HCT116 (cell line): ENCODE data around the gene TMEM201. TPM values are rescaled to one million over a fixed set of nuclear protein-coding genes. Genes with fewer than 3 reads are reported as not detected.

Experiments used
- ATAC-seq: fragments of 200-7000 bp; cut with Tn5 transposase; 2 replicates; pipeline ENCODE4 v1.9.1; 2020; ENCODE audit warnings: mild to moderate bottlenecking, moderate library complexity
- BruUV-seq: library from RNA; stranded (reverse); fragments of 400-500 nt; replicated peaks from 2 replicates; lab custom pipeline; 2021; lab: Mats Ljungman, UMichigan
- CTCF ChIA-PET: fragments of 300-600 bp; sonication (Branson Sonifier 250); formaldehyde crosslinking; loops from one replicate; lab custom pipeline; 2021; ENCODE audit warnings: antibody characterized with exemption; lab: Charles Lee
- POLR2A ChIA-PET: fragments of 300-600, 350-600 bp; sonication (Branson Sonifier 250); formaldehyde crosslinking; loops from one replicate; lab custom pipeline; 2021; ENCODE audit warnings: antibody characterized with exemption; lab: Charles Lee
- RAD21 ChIA-PET, 2 experiments: fragments of 300-600 bp; sonication (Branson Sonifier 250); formaldehyde crosslinking; loops; one replicate each; lab custom pipeline; 2023; ENCODE audit warnings: low total read pairs in 2 of 2; ENCODE audit not compliant: uncharacterized antibody in 2 of 2, unreplicated experiment in 2 of 2, low non-redundant PET in 1 of 2; lab: Charles Lee
- DNase-seq: peaks from one replicate; pipeline ENCODE4 v3.0.0-alpha.2; 2010; ENCODE audit warnings: low read depth, low spot score
- H2AFZ ChIP-seq: fragments of 200-600 bp; shearing (Covaris generic), sonication (generic); 2 replicates; pipeline ENCODE4 v1.6.1; 2017; ENCODE audit warnings: low read depth, mixed run types, mixed read lengths, antibody characterized with exemption, low read length; ENCODE audit not compliant: poor library complexity, severe bottlenecking
- H3K27ac ChIP-seq: 2 replicates; pipeline ENCODE4 v1.5.1; 2012; ENCODE audit warnings: low read depth, low read length
- H3K27me3 ChIP-seq: fragments of 200-600 bp; sonication (generic); 2 replicates; pipeline ENCODE4 v1.6.1; 2016; ENCODE audit warnings: mixed run types, low read length, mixed read lengths; ENCODE audit not compliant: insufficient read depth
- H3K36me3 ChIP-seq, 2 experiments: fragments of 200-500 bp in 1 of 2; fragments of 200-600 bp in 1 of 2; sonication (Bioruptor generic) in 1 of 2; sonication (generic) in 1 of 2; 2 replicates each; pipeline versions ENCODE4 v1.5.1 to v1.6.1; 2014 to 2016; ENCODE audit warnings: low read length in 2 of 2, inconsistent platforms in 1 of 2, mixed read lengths in 1 of 2, mixed run types in 1 of 2; ENCODE audit not compliant: insufficient read depth in 2 of 2, control insufficient read depth in 1 of 2
- H3K4me1 ChIP-seq, 2 experiments: fragments of 200-600 bp in 1 of 2; sonication (generic) in 1 of 2; 2 replicates each; pipeline versions ENCODE4 v1.5.1 to v1.6.1; 2012 to 2017; ENCODE audit warnings: low read length in 2 of 2, inconsistent platforms in 1 of 2, mild to moderate bottlenecking in 1 of 2, mixed read lengths in 1 of 2, mixed run types in 1 of 2, moderate library complexity in 1 of 2; ENCODE audit not compliant: insufficient read depth in 2 of 2, control insufficient read depth in 1 of 2
- H3K4me2 ChIP-seq: fragments of 200-600 bp; sonication (generic); 2 replicates; pipeline ENCODE4 v1.6.1; 2017; ENCODE audit warnings: mixed run types, low read length, mixed read lengths
- H3K4me3 ChIP-seq, 2 experiments: fragments of 200-600 bp in 1 of 2; sonication (generic) in 1 of 2; replicated peaks in 1 of 2; 2 replicates each; pipeline ENCODE4 v1.5.1; 2011 to 2016; ENCODE audit warnings: low read length in 2 of 2, control low read depth in 1 of 2, low read depth in 1 of 2, mild to moderate bottlenecking in 1 of 2, mixed read lengths in 1 of 2, mixed run types in 1 of 2
- H3K79me2 ChIP-seq: fragments of 200-600 bp; sonication (generic); 2 replicates; pipeline ENCODE4 v1.6.1; 2017; ENCODE audit warnings: mild to moderate bottlenecking, mixed run types, low read length, moderate library complexity, mixed read lengths; ENCODE audit not compliant: insufficient read depth
- H3K9ac ChIP-seq: fragments of 200-600 bp; sonication (generic); 2 replicates; pipeline ENCODE4 v1.6.1; 2016; ENCODE audit warnings: low read length, mixed read lengths
- H3K9me2 ChIP-seq: fragments of 200-600 bp; sonication (generic), shearing (Covaris generic); 2 replicates; pipeline ENCODE4 v1.6.1; 2017; ENCODE audit warnings: mixed run types, mild to moderate bottlenecking, moderate library complexity; ENCODE audit not compliant: insufficient read depth
- H3K9me3 ChIP-seq, 2 experiments: fragments of 200-500 bp in 1 of 2; fragments of 200-600 bp in 1 of 2; sonication (Bioruptor generic) in 1 of 2; sonication (generic) in 1 of 2; 2 replicates each; pipeline ENCODE4 v1.6.1; 2014 to 2017; ENCODE audit warnings: low read length in 2 of 2, mixed read lengths in 2 of 2, inconsistent platforms in 1 of 2, low read depth in 1 of 2, mild to moderate bottlenecking in 1 of 2, mixed run types in 1 of 2, moderate library complexity in 1 of 2; ENCODE audit not compliant: control insufficient read depth in 1 of 2, insufficient read depth in 1 of 2
- H4K20me1 ChIP-seq: fragments of 200-600 bp; sonication (generic), shearing (Covaris generic); 2 replicates; pipeline ENCODE4 v1.6.1; 2017; ENCODE audit warnings: mixed run types, mild to moderate bottlenecking, moderate library complexity; ENCODE audit not compliant: insufficient read depth
- CBX3 ChIP-seq: IDR thresholded peaks from 2 replicates; pipeline ENCODE4 v1.6.1; 2012; ENCODE audit warnings: low read depth
- EGR1 ChIP-seq: IDR thresholded peaks from 2 replicates; pipeline ENCODE4 v1.6.1; 2012; ENCODE audit warnings: low read depth
- EZH2 ChIP-seq: fragments of 200-600 bp; sonication (generic); IDR thresholded peaks from 2 replicates; pipeline ENCODE4 v1.6.1; 2017; ENCODE audit warnings: antibody characterized with exemption, mixed run types
- FOSL1 ChIP-seq: IDR thresholded peaks from 2 replicates; pipeline ENCODE4 v1.6.1; 2012; ENCODE audit warnings: low read depth
- POLR2A ChIP-seq: IDR thresholded peaks from 2 replicates; pipeline ENCODE4 v1.7.0; 2011; ENCODE audit warnings: borderline replicate concordance; ENCODE audit not compliant: insufficient read depth, insufficient read length; ENCODE audit errors: extremely low read depth
- RAD21 ChIP-seq: IDR thresholded peaks from 2 replicates; pipeline ENCODE4 v1.6.1; 2012; ENCODE audit warnings: low read depth, mild to moderate bottlenecking
- SP1 ChIP-seq: IDR thresholded peaks from 2 replicates; pipeline ENCODE4 v1.6.1; 2012; ENCODE audit warnings: low read depth
- SRF ChIP-seq: IDR thresholded peaks from 2 replicates; pipeline ENCODE4 v1.6.1; 2012; ENCODE audit warnings: low read depth
- ZFX ChIP-seq: fragments of 450-650 bp; IDR thresholded peaks from 2 replicates; pipeline ENCODE4 v1.6.1; 2017
- intact Hi-C: fragments of 100-400 bp; cut with micrococcal nuclease; formaldehyde crosslinking; loops from 2 replicates; pipeline ENCODE4 v1.10.0; 2022
- total RNA-seq: library from RNA; stranded (reverse); gene quantifications from one replicate; pipeline ENCODE4 v1.2.1, GENCODE V29; 2021; ENCODE audit not compliant: unreplicated experiment
- TF ChIP-seq, protein P1 (sequence below): IDR thresholded peaks from 2 replicates; pipeline ENCODE4 v1.6.1; 2012
- TF ChIP-seq, protein P2 (sequence below), 3 experiments: fragments of 200-600 bp in 1 of 3; sonication (generic) in 1 of 3; IDR thresholded peaks in 2 of 3; conservative IDR thresholded peaks in 1 of 3; 2 replicates each; pipeline ENCODE4 v1.5.1; 2012 to 2017; ENCODE audit warnings: low read depth in 2 of 3, low read length in 2 of 3, antibody characterized with exemption in 1 of 3, borderline replicate concordance in 1 of 3, control low read depth in 1 of 3, mild to moderate bottlenecking in 1 of 3, mixed read lengths in 1 of 3, mixed run types in 1 of 3, moderate library complexity in 1 of 3; ENCODE audit not compliant: insufficient read depth in 1 of 3
- TF ChIP-seq, protein P3 (sequence below): IDR thresholded peaks from 2 replicates; pipeline ENCODE4 v1.6.1; 2011; ENCODE audit warnings: mild to moderate bottlenecking, low read length, moderate library complexity; ENCODE audit not compliant: insufficient replicate concordance; ENCODE audit errors: extremely low read depth

The TMEM201 gene
- total RNA-seq, 1 experiment from 2014 or later = 27.6 TPM

DNA sequence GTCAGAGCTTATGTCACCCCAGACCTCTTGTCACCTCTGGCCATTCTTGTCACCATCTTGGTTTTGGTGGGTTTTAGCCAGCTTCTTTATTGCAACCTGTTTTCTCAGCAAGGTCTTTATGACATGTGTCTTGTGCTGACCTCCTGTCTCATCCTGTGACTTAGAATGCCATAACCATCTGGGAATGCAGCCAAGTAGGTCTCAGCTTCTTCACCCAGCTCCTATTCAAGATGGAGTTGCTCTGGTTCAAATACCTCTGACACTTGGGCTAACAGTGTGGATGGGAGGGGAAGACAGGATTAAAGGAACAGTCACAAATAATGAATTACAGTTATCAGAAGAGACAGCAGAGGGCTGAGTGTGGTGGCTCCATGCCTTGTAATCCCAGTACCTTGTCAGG is 32.3 kb downstream of the TMEM201 start:
- H3K9me3 ChIP-seq = no peaks in the 10 kb centered on the region
- no peak overlapping the region for H3K4me2 ChIP-seq
- ChIA-PET RAD21 (no interaction called here), POLR2A (no interaction called here), CTCF (no interaction called here)
- no peaks in the 10 kb centered on the region for H3K9me2 ChIP-seq
- H4K20me1 ChIP-seq = no peaks in the 10 kb centered on the region
- no peak for DNase-seq
- no peaks in the 10 kb centered on the region for H3K36me3 ChIP-seq
- H3K79me2 ChIP-seq = no peaks in the 10 kb centered on the region
- H3K27me3 ChIP-seq = no peaks in the 10 kb centered on the region
- no peak overlapping the region for H3K27ac ChIP-seq
- no TSS peak for BruUV-seq
- no peak for ATAC-seq
- H2AFZ ChIP-seq = no peak overlapping the region
- TF ChIP-seq SRF (no peak), POLR2A (no peak), FOSL1 (no peak), RAD21 (no peak), SP1 (no peak), ZFX (no peak), EGR1 (no peak), CBX3 (no peak), EZH2 (no peak)
- TF ChIP-seq, protein P1, sequence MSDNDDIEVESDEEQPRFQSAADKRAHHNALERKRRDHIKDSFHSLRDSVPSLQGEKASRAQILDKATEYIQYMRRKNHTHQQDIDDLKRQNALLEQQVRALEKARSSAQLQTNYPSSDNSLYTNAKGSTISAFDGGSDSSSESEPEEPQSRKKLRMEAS = no peak
- TF ChIP-seq, protein P2, sequence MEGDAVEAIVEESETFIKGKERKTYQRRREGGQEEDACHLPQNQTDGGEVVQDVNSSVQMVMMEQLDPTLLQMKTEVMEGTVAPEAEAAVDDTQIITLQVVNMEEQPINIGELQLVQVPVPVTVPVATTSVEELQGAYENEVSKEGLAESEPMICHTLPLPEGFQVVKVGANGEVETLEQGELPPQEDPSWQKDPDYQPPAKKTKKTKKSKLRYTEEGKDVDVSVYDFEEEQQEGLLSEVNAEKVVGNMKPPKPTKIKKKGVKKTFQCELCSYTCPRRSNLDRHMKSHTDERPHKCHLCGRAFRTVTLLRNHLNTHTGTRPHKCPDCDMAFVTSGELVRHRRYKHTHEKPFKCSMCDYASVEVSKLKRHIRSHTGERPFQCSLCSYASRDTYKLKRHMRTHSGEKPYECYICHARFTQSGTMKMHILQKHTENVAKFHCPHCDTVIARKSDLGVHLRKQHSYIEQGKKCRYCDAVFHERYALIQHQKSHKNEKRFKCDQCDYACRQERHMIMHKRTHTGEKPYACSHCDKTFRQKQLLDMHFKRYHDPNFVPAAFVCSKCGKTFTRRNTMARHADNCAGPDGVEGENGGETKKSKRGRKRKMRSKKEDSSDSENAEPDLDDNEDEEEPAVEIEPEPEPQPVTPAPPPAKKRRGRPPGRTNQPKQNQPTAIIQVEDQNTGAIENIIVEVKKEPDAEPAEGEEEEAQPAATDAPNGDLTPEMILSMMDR (IDR thresholded peaks at IDR 0.05 in 2 of 3, conservative IDR thresholded peaks at IDR 0.05 in 1 of 3; ENCODE audit: borderline replicate concordance in 1 of 3, insufficient read depth in 1 of 3, low read depth in 2 of 3, low read length in 2 of 3) = no peak
- TF ChIP-seq, protein P3, sequence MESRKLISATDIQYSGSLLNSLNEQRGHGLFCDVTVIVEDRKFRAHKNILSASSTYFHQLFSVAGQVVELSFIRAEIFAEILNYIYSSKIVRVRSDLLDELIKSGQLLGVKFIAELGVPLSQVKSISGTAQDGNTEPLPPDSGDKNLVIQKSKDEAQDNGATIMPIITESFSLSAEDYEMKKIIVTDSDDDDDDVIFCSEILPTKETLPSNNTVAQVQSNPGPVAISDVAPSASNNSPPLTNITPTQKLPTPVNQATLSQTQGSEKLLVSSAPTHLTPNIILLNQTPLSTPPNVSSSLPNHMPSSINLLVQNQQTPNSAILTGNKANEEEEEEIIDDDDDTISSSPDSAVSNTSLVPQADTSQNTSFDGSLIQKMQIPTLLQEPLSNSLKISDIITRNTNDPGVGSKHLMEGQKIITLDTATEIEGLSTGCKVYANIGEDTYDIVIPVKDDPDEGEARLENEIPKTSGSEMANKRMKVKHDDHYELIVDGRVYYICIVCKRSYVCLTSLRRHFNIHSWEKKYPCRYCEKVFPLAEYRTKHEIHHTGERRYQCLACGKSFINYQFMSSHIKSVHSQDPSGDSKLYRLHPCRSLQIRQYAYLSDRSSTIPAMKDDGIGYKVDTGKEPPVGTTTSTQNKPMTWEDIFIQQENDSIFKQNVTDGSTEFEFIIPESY = no peak
- peaks cover 4 to 7% of the 10 kb centered on the region in 2 experiments; a peak in 3 of 4 replicates for H3K4me1 ChIP-seq
- no peak overlapping the region for H3K9ac ChIP-seq
- intact Hi-C loops = no loop called here
- H3K4me3 ChIP-seq = no peak overlapping the region
